GM12878 (cell line): ENCODE measurements around the gene PBRM1. TPM values are rescaled to one million over a fixed set of nuclear protein-coding genes. Genes with fewer than 3 reads are reported as not detected.

Experiments
- ATAC-seq: fragments of 200-7000 bp; cut with Tn5 transposase; 3 replicates; pipeline ENCODE4 v1.9.1; 2020; ENCODE audit warnings: mild to moderate bottlenecking, moderate library complexity
- BruUV-seq: library from RNA; stranded (reverse); fragments of 400-500 nt; replicated peaks from 2 replicates; lab custom pipeline; 2021; lab: Mats Ljungman, UMichigan
- CTCF ChIA-PET: fragments of 300-600 bp; sonication (Branson Sonifier 250); formaldehyde crosslinking; extraction: SDS; loops from one replicate; lab custom pipeline; 2021; ENCODE audit warnings: inconsistent platforms; lab: Yijun Ruan, JAX
- POLR2A ChIA-PET: fragments of 350-600 bp; formaldehyde crosslinking; extraction: SDS; loops from one replicate; lab custom pipeline; 2021; ENCODE audit warnings: inconsistent platforms; lab: Charles Lee
- RAD21 ChIA-PET: fragments of 300-600 bp; sonication (Branson Sonifier 250); formaldehyde crosslinking; loops from one replicate; lab custom pipeline; 2023; ENCODE audit warnings: antibody characterized with exemption; ENCODE audit not compliant: unreplicated experiment; lab: Charles Lee
- SMC1A ChIA-PET: fragments of 300-600 bp; sonication (Branson Sonifier 250); formaldehyde crosslinking; loops from one replicate; lab custom pipeline; 2023; ENCODE audit not compliant: unreplicated experiment, uncharacterized antibody; lab: Charles Lee
- DNase-seq: peaks from one replicate; pipeline ENCODE4 v3.0.0-alpha.2; 2011; ENCODE audit warnings: low read depth, low spot score
- FAIRE-seq: peaks from 3 replicates; lab custom pipeline; 2011; peaks lifted over from hg19 to GRCh38; lab: Jason Lieb, UNC
- H2AFZ ChIP-seq: 2 replicates; pipeline ENCODE4 v1.6.0; 2011; ENCODE audit warnings: low read depth, low read length, control low read depth; ENCODE audit not compliant: control insufficient read depth
- H3K27ac ChIP-seq: 2 replicates; pipeline ENCODE4 v1.5.1; 2011; ENCODE audit warnings: control low read depth; ENCODE audit not compliant: control insufficient read depth, insufficient read depth
- H3K27me3 ChIP-seq, 2 experiments: replicated peaks in 1 of 2; 2 replicates each; pipeline versions ENCODE4 v1.6.0 to v1.6.1; 2011; ENCODE audit warnings: low read length in 1 of 2; ENCODE audit not compliant: control insufficient read depth in 2 of 2, insufficient read depth in 2 of 2
- H3K36me3 ChIP-seq, 2 experiments: 2 replicates each; pipeline ENCODE4 v1.5.1; 2011; ENCODE audit warnings: low read length in 1 of 2; ENCODE audit not compliant: control insufficient read depth in 2 of 2, insufficient read depth in 2 of 2
- H3K4me1 ChIP-seq: 2 replicates; pipeline ENCODE4 v1.6.1; 2011; ENCODE audit warnings: mild to moderate bottlenecking, low read length, moderate library complexity, mixed read lengths; ENCODE audit not compliant: control insufficient read depth, insufficient read depth
- H3K4me2 ChIP-seq: 2 replicates; pipeline ENCODE4 v1.6.0; 2011; ENCODE audit warnings: control low read depth; ENCODE audit not compliant: control insufficient read depth, insufficient read depth
- H3K4me3 ChIP-seq: fragments of 200-600 bp; sonication (generic); 2 replicates; pipeline ENCODE4 v1.5.1; 2016
- H3K79me2 ChIP-seq: 2 replicates; pipeline ENCODE4 v1.6.0; 2011; ENCODE audit warnings: low read length; ENCODE audit not compliant: control insufficient read depth, insufficient read depth
- H3K9ac ChIP-seq: 2 replicates; pipeline ENCODE4 v1.8.0; 2011; ENCODE audit warnings: low read length, control low read depth, mixed read lengths; ENCODE audit not compliant: control insufficient read depth, insufficient read depth
- H3K9me3 ChIP-seq: replicated peaks from 3 replicates; pipeline ENCODE4 v1.5.1; 2011; ENCODE audit warnings: mild to moderate bottlenecking, low read length; ENCODE audit not compliant: control insufficient read depth, insufficient read depth
- H4K20me1 ChIP-seq: 2 replicates; pipeline ENCODE4 v1.6.0; 2011; ENCODE audit not compliant: control insufficient read depth, insufficient read depth
- BMI1 ChIP-seq: fragments of 450-650 bp; IDR thresholded peaks from 2 replicates; pipeline ENCODE4 v1.6.1; 2016; ENCODE audit warnings: mild to moderate bottlenecking, moderate library complexity, borderline replicate concordance
- DPF2 ChIP-seq: fragments of 450-650 bp; IDR thresholded peaks from 2 replicates; pipeline ENCODE4 v1.6.1; 2017; ENCODE audit warnings: mild to moderate bottlenecking
- FOXM1 ChIP-seq: IDR thresholded peaks from 2 replicates; pipeline ENCODE4 v1.6.1; 2012; ENCODE audit warnings: low read depth, mild to moderate bottlenecking, inconsistent platforms, low read length, moderate library complexity
- JUNB ChIP-seq: IDR thresholded peaks from 2 replicates; pipeline ENCODE4 v1.6.1; 2016; ENCODE audit warnings: antibody characterized with exemption, mild to moderate bottlenecking
- MTA3 ChIP-seq: IDR thresholded peaks from 2 replicates; pipeline ENCODE4 v1.6.1; 2012; ENCODE audit warnings: low read length, inconsistent platforms, borderline replicate concordance
- SIX5 ChIP-seq: IDR thresholded peaks from 2 replicates; pipeline ENCODE4 v1.6.1; 2011; ENCODE audit warnings: mild to moderate bottlenecking, low read depth, low read length, moderate library complexity; ENCODE audit not compliant: severe bottlenecking
- SPI1 ChIP-seq: IDR thresholded peaks from 2 replicates; pipeline ENCODE4 v1.6.1; 2011; ENCODE audit warnings: low read depth, mild to moderate bottlenecking, low read length, moderate library complexity, borderline replicate concordance; ENCODE audit not compliant: insufficient read depth
- STAT1 ChIP-seq: fragments of 450-650 bp; conservative IDR thresholded peaks from 2 replicates; pipeline ENCODE4 v1.6.1; 2014; ENCODE audit warnings: antibody characterized with exemption, mild to moderate bottlenecking
- TCF12 ChIP-seq: IDR thresholded peaks from 2 replicates; pipeline ENCODE4 v1.6.1; 2011; ENCODE audit warnings: low read depth, mild to moderate bottlenecking, low read length
- ZNF217 ChIP-seq: fragments of 450-650 bp; IDR thresholded peaks from 2 replicates; pipeline ENCODE4 v1.6.1; 2017; ENCODE audit warnings: antibody characterized with exemption, mild to moderate bottlenecking
- ZNF274 ChIP-seq: IDR thresholded peaks from one replicate; pipeline ENCODE4 v1.8.0; 2011; ENCODE audit not compliant: insufficient read length, insufficient read depth
- ZNF384 ChIP-seq: IDR thresholded peaks from 2 replicates; pipeline ENCODE4 v1.6.1; 2012; ENCODE audit warnings: low read depth, mild to moderate bottlenecking, low read length, improper control_type of control experiment, borderline replicate concordance
- WGBS: methylation state at CpG from one replicate; pipeline ENCODE4 v1.1.6; 2016; ENCODE audit warnings: low lambda C conversion rate; ENCODE audit not compliant: insufficient replicate concordance, insufficient coverage; ENCODE audit errors: missing lambda C conversion rate; 5-methylcytosine and 5-hydroxymethylcytosine counted together
- in situ Hi-C: fragments of 300-500 bp; cut with MboI; formaldehyde crosslinking; loops from 9 replicates; pipeline ENCODE4 v1.14.3; 2018; ENCODE audit warnings: mixed read lengths
- intact Hi-C: fragments of 100-400 bp; cut with micrococcal nuclease; formaldehyde crosslinking; loops from one replicate; pipeline ENCODE4 v1.14.2; 2022; ENCODE audit not compliant: unreplicated experiment
- polyA plus RNA-seq, 11 experiments: library from polyadenylated mRNA; depleted of rRNA in 4 of 11; unstranded in 6 of 11; stranded (reverse) in 5 of 11; fragments of >200 nt; fragmentation: Nextera tagmentation in 4 of 11; fragmentation: Illumina TruSeq in 1 of 11; extraction: Ambion mirVana in 4 of 11; extraction: Trizol in 1 of 11; gene quantifications; 1 replicate in 1 of 11; 2 replicates in 10 of 11; pipeline versions ENCODE4 v1.2.1 to v1.2.3, GENCODE V29; 2011 to 2016; ENCODE audit warnings: inconsistent platforms in 2 of 11, missing spikeins in 2 of 11, low read depth in 1 of 11
- total RNA-seq, 4 experiments: library from RNA; depleted of rRNA in 3 of 4; stranded (reverse); fragments of >200 nt in 3 of 4; fragmentation: Illumina TruSeq in 1 of 4; extraction: Trizol in 1 of 4; gene quantifications; 2 replicates each; pipeline versions ENCODE4 v1.2.1 to v1.2.3, GENCODE V29; 2013 to 2021
- TF ChIP-seq, protein P1 (sequence below): fragments of 450-650 bp; IDR thresholded peaks from 2 replicates; pipeline ENCODE4 v1.6.1; 2016; ENCODE audit warnings: mild to moderate bottlenecking
- TF ChIP-seq, protein P2 (sequence below): fragments of 450-650 bp; IDR thresholded peaks from 2 replicates; pipeline ENCODE4 v1.6.1; 2017; ENCODE audit warnings: mild to moderate bottlenecking
- TF ChIP-seq, protein P3 (sequence below): IDR thresholded peaks from 2 replicates; pipeline ENCODE4 v1.6.1; 2012; ENCODE audit warnings: low read depth, low read length, improper control_type of control experiment
- TF ChIP-seq, protein P4 (sequence below): fragments of 450-650 bp; formaldehyde crosslinking; IDR thresholded peaks from 2 replicates; pipeline ENCODE4 v1.5.0; 2022; ENCODE audit warnings: mild to moderate bottlenecking, missing genetic modification characterization
- TF ChIP-seq, protein P5 (sequence below): fragments of 150-350 bp; IDR thresholded peaks from 2 replicates; pipeline ENCODE4 v1.6.1; 2014; ENCODE audit warnings: mild to moderate bottlenecking, low read depth, low read length

PBRM1 gene
- total and polyA plus RNA-seq, 10 of the 15 experiments (the other 5 are each of a cell fraction or from before 2014, with no cell fraction given) = 8.9 to 88.9 (median 39.3) TPM

DNA sequence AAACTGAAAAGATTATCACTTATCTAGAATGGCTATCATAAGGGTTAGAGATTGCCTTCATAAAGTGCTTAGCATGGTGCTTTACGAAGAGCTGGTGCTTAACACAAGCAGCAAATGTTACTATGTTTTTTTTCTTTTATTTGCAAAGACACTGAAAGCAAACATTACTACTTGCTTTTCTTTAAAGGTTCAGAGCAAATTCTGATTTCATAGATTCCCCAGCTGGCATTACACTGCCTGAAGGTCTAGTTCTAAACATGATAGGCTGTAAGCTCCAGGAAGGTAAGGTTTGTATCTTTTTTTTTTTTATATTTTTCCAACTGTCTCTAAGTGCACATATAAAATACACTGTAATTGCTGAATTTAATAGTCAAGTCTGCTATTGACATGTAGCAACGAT is 77.4 kb downstream of the PBRM1 start:
- intact Hi-C loops = no loop called here
- Histone ChIP-seq H3K4me3 (no peak overlapping the region), H3K27me3 (no peaks in the 10 kb centered on the region), H3K4me1 (no peaks in the 10 kb centered on the region), H3K4me2 (no peak overlapping the region), H3K36me3 (peaks cover 4 to 28% of the 10 kb centered on the region in 2 experiments), H4K20me1 (no peaks in the 10 kb centered on the region), H3K9me3 (no peaks in the 10 kb centered on the region), H3K27ac (no peak overlapping the region), H2AFZ (no peak overlapping the region), H3K79me2 (no peaks in the 10 kb centered on the region), H3K9ac (no peak overlapping the region)
- no TSS peak for BruUV-seq
- ChIA-PET RAD21 (no interaction called here), CTCF (no interaction called here), SMC1A (no interaction called here), POLR2A (no interaction called here)
- DNase-seq = no peak
- FAIRE-seq = no peak
- no peak for ATAC-seq
- WGBS = 96% methylated on average over 2 of the region's 2 CpGs
- in situ Hi-C loops = no loop called here
- TF ChIP-seq JUNB (no peak), FOXM1 (no peak), ZNF384 (no peak), SIX5 (no peak), DPF2 (no peak), MTA3 (no peak), TCF12 (no peak), BMI1 (no peak), SPI1 (no peak), ZNF217 (no peak), ZNF274 (no peak), STAT1 (no peak)
- TF ChIP-seq, protein P1, sequence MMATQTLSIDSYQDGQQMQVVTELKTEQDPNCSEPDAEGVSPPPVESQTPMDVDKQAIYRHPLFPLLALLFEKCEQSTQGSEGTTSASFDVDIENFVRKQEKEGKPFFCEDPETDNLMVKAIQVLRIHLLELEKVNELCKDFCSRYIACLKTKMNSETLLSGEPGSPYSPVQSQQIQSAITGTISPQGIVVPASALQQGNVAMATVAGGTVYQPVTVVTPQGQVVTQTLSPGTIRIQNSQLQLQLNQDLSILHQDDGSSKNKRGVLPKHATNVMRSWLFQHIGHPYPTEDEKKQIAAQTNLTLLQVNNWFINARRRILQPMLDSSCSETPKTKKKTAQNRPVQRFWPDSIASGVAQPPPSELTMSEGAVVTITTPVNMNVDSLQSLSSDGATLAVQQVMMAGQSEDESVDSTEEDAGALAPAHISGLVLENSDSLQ = no peak
- TF ChIP-seq, protein P2, sequence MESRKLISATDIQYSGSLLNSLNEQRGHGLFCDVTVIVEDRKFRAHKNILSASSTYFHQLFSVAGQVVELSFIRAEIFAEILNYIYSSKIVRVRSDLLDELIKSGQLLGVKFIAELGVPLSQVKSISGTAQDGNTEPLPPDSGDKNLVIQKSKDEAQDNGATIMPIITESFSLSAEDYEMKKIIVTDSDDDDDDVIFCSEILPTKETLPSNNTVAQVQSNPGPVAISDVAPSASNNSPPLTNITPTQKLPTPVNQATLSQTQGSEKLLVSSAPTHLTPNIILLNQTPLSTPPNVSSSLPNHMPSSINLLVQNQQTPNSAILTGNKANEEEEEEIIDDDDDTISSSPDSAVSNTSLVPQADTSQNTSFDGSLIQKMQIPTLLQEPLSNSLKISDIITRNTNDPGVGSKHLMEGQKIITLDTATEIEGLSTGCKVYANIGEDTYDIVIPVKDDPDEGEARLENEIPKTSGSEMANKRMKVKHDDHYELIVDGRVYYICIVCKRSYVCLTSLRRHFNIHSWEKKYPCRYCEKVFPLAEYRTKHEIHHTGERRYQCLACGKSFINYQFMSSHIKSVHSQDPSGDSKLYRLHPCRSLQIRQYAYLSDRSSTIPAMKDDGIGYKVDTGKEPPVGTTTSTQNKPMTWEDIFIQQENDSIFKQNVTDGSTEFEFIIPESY = no peak
- TF ChIP-seq, protein P3, sequence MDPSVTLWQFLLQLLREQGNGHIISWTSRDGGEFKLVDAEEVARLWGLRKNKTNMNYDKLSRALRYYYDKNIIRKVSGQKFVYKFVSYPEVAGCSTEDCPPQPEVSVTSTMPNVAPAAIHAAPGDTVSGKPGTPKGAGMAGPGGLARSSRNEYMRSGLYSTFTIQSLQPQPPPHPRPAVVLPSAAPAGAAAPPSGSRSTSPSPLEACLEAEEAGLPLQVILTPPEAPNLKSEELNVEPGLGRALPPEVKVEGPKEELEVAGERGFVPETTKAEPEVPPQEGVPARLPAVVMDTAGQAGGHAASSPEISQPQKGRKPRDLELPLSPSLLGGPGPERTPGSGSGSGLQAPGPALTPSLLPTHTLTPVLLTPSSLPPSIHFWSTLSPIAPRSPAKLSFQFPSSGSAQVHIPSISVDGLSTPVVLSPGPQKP = no peak
- TF ChIP-seq, protein P4, sequence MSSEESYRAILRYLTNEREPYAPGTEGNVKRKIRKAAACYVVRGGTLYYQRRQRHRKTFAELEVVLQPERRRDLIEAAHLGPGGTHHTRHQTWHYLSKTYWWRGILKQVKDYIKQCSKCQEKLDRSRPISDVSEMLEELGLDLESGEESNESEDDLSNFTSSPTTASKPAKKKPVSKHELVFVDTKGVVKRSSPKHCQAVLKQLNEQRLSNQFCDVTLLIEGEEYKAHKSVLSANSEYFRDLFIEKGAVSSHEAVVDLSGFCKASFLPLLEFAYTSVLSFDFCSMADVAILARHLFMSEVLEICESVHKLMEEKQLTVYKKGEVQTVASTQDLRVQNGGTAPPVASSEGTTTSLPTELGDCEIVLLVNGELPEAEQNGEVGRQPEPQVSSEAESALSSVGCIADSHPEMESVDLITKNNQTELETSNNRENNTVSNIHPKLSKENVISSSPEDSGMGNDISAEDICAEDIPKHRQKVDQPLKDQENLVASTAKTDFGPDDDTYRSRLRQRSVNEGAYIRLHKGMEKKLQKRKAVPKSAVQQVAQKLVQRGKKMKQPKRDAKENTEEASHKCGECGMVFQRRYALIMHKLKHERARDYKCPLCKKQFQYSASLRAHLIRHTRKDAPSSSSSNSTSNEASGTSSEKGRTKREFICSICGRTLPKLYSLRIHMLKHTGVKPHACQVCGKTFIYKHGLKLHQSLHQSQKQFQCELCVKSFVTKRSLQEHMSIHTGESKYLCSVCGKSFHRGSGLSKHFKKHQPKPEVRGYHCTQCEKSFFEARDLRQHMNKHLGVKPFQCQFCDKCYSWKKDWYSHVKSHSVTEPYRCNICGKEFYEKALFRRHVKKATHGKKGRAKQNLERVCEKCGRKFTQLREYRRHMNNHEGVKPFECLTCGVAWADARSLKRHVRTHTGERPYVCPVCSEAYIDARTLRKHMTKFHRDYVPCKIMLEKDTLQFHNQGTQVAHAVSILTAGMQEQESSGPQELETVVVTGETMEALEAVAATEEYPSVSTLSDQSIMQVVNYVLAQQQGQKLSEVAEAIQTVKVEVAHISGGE (CRISPR knock-in tag) = no peak
- TF ChIP-seq, protein P5, sequence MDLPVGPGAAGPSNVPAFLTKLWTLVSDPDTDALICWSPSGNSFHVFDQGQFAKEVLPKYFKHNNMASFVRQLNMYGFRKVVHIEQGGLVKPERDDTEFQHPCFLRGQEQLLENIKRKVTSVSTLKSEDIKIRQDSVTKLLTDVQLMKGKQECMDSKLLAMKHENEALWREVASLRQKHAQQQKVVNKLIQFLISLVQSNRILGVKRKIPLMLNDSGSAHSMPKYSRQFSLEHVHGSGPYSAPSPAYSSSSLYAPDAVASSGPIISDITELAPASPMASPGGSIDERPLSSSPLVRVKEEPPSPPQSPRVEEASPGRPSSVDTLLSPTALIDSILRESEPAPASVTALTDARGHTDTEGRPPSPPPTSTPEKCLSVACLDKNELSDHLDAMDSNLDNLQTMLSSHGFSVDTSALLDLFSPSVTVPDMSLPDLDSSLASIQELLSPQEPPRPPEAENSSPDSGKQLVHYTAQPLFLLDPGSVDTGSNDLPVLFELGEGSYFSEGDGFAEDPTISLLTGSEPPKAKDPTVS = no peak
